CD14-positive monocyte (primary cell): ENCODE results near the gene PEX5L. TPM values are rescaled to one million over a fixed set of nuclear protein-coding genes. Genes with fewer than 3 reads are reported as not detected.

ENCODE experiments used
- DNase-seq, 3 donors: peaks; one replicate each; pipeline ENCODE4 v3.0.0-alpha.2; 2011 to 2022
- H2AFZ ChIP-seq: 2 replicates; pipeline ENCODE4 v1.6.0; 2012; ENCODE audit warnings: mild to moderate bottlenecking, low read depth, low read length, inconsistent platforms; ENCODE audit not compliant: insufficient read depth, poor library complexity, severe bottlenecking
- H3K27ac ChIP-seq, 2 donors: 1 replicate in 1 of 2; 2 replicates in 1 of 2; pipeline ENCODE4 v1.5.1; 2012 to 2013; ENCODE audit warnings: low read length in 2 of 2, control low read depth in 1 of 2, inconsistent platforms in 1 of 2, low read depth in 1 of 2, mild to moderate bottlenecking in 1 of 2
- H3K27me3 ChIP-seq, 2 donors: one replicate each; pipeline versions ENCODE4 v1.6.0 to v1.6.1; 2011 to 2013; ENCODE audit warnings: low read length in 2 of 2; ENCODE audit not compliant: control insufficient read depth in 2 of 2, insufficient read depth in 2 of 2
- H3K36me3 ChIP-seq, 2 donors: replicated peaks in 1 of 2; 1 replicate in 1 of 2; 2 replicates in 1 of 2; pipeline versions ENCODE4 v1.5.1 to v1.6.1; 2012 to 2013; ENCODE audit warnings: low read length in 2 of 2, control low read depth in 1 of 2, inconsistent platforms in 1 of 2, mild to moderate bottlenecking in 1 of 2; ENCODE audit not compliant: insufficient read depth in 2 of 2, control insufficient read depth in 1 of 2
- H3K4me1 ChIP-seq, 2 donors: 1 replicate in 1 of 2; 2 replicates in 1 of 2; pipeline versions ENCODE4 v1.5.1 to v1.6.1; 2012 to 2013; ENCODE audit warnings: low read length in 2 of 2, control low read depth in 1 of 2, inconsistent platforms in 1 of 2, mild to moderate bottlenecking in 1 of 2, moderate library complexity in 1 of 2; ENCODE audit not compliant: insufficient read depth in 2 of 2, control insufficient read depth in 1 of 2
- H3K4me2 ChIP-seq: replicated peaks from 2 replicates; pipeline ENCODE3; 2012; ENCODE audit warnings: low read length, moderate library complexity, mild to moderate bottlenecking; ENCODE audit not compliant: poor library complexity, severe bottlenecking; ENCODE audit errors: extremely low read depth
- H3K4me3 ChIP-seq, 3 experiments: fragments of 200-600 bp in 1 of 3; sonication (generic) in 1 of 3; replicated peaks in 1 of 3; 1 replicate in 2 of 3; 2 replicates in 1 of 3; pipeline ENCODE4 v1.5.1; 2011 to 2013; ENCODE audit warnings: low read length in 3 of 3, mild to moderate bottlenecking in 3 of 3, control low read depth in 2 of 3, low read depth in 2 of 3, inconsistent platforms in 1 of 3, moderate library complexity in 1 of 3
- H3K79me2 ChIP-seq: 2 replicates; pipeline ENCODE4 v1.6.0; 2012; ENCODE audit warnings: mild to moderate bottlenecking, control low read depth, inconsistent platforms, low read length, moderate library complexity; ENCODE audit not compliant: insufficient read depth
- H3K9ac ChIP-seq: 2 replicates; pipeline ENCODE4 v1.6.0; 2017; ENCODE audit warnings: low read length, mild to moderate bottlenecking; ENCODE audit not compliant: insufficient read depth, poor library complexity, severe bottlenecking
- H3K9me3 ChIP-seq, 2 donors: replicated peaks in 1 of 2; 1 replicate in 1 of 2; 2 replicates in 1 of 2; pipeline versions ENCODE4 v1.5.1 to v1.6.1; 2012 to 2013; ENCODE audit warnings: low read length in 2 of 2, control low read depth in 1 of 2; ENCODE audit not compliant: control insufficient read depth in 1 of 2, insufficient read depth in 1 of 2
- H4K20me1 ChIP-seq: 2 replicates; pipeline ENCODE4 v1.6.0; 2012; ENCODE audit warnings: mild to moderate bottlenecking, low read length, control low read depth, moderate library complexity; ENCODE audit not compliant: insufficient read depth
- H3K27ac Mint-ChIP-seq, 7 donors: one replicate each; pipeline ENCODE4 v1.8.0; 2020; ENCODE audit warnings: mild to moderate bottlenecking in 7 of 7, mixed read lengths in 7 of 7, moderate library complexity in 6 of 7, inconsistent platforms in 2 of 7
- H3K27me3 Mint-ChIP-seq, 3 donors: one replicate each; pipeline ENCODE4 v1.8.0; 2021 to 2022; ENCODE audit warnings: low read depth in 3 of 3, mild to moderate bottlenecking in 3 of 3, mixed read lengths in 3 of 3, moderate library complexity in 3 of 3, inconsistent platforms in 1 of 3
- H3K36me3 Mint-ChIP-seq, 2 donors: one replicate each; pipeline ENCODE4 v1.8.0; 2020; ENCODE audit warnings: mixed read lengths in 2 of 2, inconsistent platforms in 1 of 2, mild to moderate bottlenecking in 1 of 2
- H3K4me1 Mint-ChIP-seq: one replicate; pipeline ENCODE4 v1.8.0; 2020; ENCODE audit warnings: mild to moderate bottlenecking, mixed read lengths
- H3K4me3 Mint-ChIP-seq, 2 donors: one replicate each; pipeline ENCODE4 v1.8.0; 2020; ENCODE audit warnings: mild to moderate bottlenecking in 2 of 2, mixed read lengths in 2 of 2, moderate library complexity in 1 of 2
- H3K9me3 Mint-ChIP-seq, 7 donors: one replicate each; pipeline ENCODE4 v1.8.0; 2020 to 2022; ENCODE audit warnings: mixed read lengths in 7 of 7, mild to moderate bottlenecking in 6 of 7, moderate library complexity in 6 of 7, inconsistent platforms in 2 of 7
- CTCF ChIP-seq: fragments of 200-600 bp; IDR thresholded peaks from one replicate; pipeline ENCODE4 v1.8.0; 2022; ENCODE audit warnings: antibody characterized with exemption, mild to moderate bottlenecking
- WGBS: methylation state at CpG from one replicate; pipeline ENCODE4 v1.1.5; 2013; ENCODE audit warnings: missing lambda C conversion rate; ENCODE audit not compliant: insufficient coverage; 5-methylcytosine and 5-hydroxymethylcytosine counted together
- intact Hi-C, 2 donors: fragments of 100-400 bp; cut with micrococcal nuclease; formaldehyde crosslinking; loops; one replicate each; pipeline versions ENCODE4 v1.15.0 to v1.15.1; 2023
- polyA plus RNA-seq, 3 donors: library from polyadenylated mRNA; depleted of rRNA in 1 of 3; unstranded in 2 of 3; stranded (reverse) in 1 of 3; fragments of 300-500 nt in 2 of 3; fragments of >200 nt in 1 of 3; fragmentation: Illumina TruSeq in 2 of 3; gene quantifications; 1 replicate in 2 of 3; 2 replicates in 1 of 3; pipeline ENCODE4 v1.2.3, GENCODE V29; 2012 to 2021

PEX5L gene
- polyA plus RNA-seq, 3 donors: not detected

GRCh38 chr3:179765396-179765795 lies 271.3 kb downstream of the PEX5L start:
- no peak overlapping the region for H3K27ac ChIP-seq
- intact Hi-C loops: no loop called here
- H3K9me3 ChIP-seq: no peaks in the 10 kb centered on the region
- no peak overlapping the region for H3K4me3 ChIP-seq
- 100% methylated on average over 1 of the region's 2 CpGs for WGBS
- Mint-ChIP-seq H3K9me3 (peaks cover 0 to 4% (median 0%) of the 10 kb centered on the region in 7 donors), H3K27me3 (peaks cover 0 to 3% (median 0%) of the 10 kb centered on the region in 3 donors), H3K4me1 (peaks cover 7% of the 10 kb centered on the region), H3K36me3 (peaks cover 2 to 15% of the 10 kb centered on the region in 2 donors), H3K4me3 (no peak overlapping the region), H3K27ac (no peak overlapping the region)
- TF ChIP-seq CTCF: no peak
- no peaks in the 10 kb centered on the region for H3K79me2 ChIP-seq
- no peak for DNase-seq
- peaks cover 0 to 14% of the 10 kb centered on the region in 2 donors for H3K36me3 ChIP-seq
- no peaks in the 10 kb centered on the region for H3K4me1 ChIP-seq
- H3K4me2 ChIP-seq: no peak overlapping the region
- no peaks in the 10 kb centered on the region for H4K20me1 ChIP-seq
- H2AFZ ChIP-seq: no peak overlapping the region
- H3K27me3 ChIP-seq: no peaks in the 10 kb centered on the region
- H3K9ac ChIP-seq: no peak overlapping the region

- H2AFZ ChIP-seq: no peak overlapping the region
- Mint-ChIP-seq H3K36me3 (peaks cover 2 to 22% of the 10 kb centered on the region in 2 donors), H3K27me3 (peaks cover 0 to 2% (median 0%) of the 10 kb centered on the region in 3 donors), H3K9me3 (peaks cover 0 to 11% (median 4%) of the 10 kb centered on the region in 7 donors), H3K4me3 (no peak overlapping the region), H3K4me1 (peaks cover 4% of the 10 kb centered on the region), H3K27ac (peak overlapping the region in 1 of 7 donors; percentile 12)
- H3K4me1 ChIP-seq: no peaks in the 10 kb centered on the region
- no peak overlapping the region for H3K9ac ChIP-seq
- H3K4me3 ChIP-seq: no peak overlapping the region
- no peaks in the 10 kb centered on the region for H3K27me3 ChIP-seq
- H3K4me2 ChIP-seq: no peak overlapping the region
- H3K9me3 ChIP-seq: no peaks in the 10 kb centered on the region
- H3K36me3 ChIP-seq: peaks cover 0 to 3% of the 10 kb centered on the region in 2 donors
- no peaks in the 10 kb centered on the region for H4K20me1 ChIP-seq
- H3K79me2 ChIP-seq: no peaks in the 10 kb centered on the region
- intact Hi-C loops: no loop called here
- H3K27ac ChIP-seq: no peak overlapping the region
- no peak for TF ChIP-seq CTCF
- peak; percentile 4 to 64 (median 6) for DNase-seq
- WGBS: 67% methylated on average over 7 of the region's 8 CpGs
These were observed 275.8 kb downstream of the PEX5L start for GRCh38 chr3:179760944-179761343.
